GM12878 (cell line): ENCODE data around the gene INSYN2B. TPM values are rescaled to one million over a fixed set of nuclear protein-coding genes. Genes with fewer than 3 reads are reported as not detected.

ENCODE experiments used
- ATAC-seq: fragments of 200-7000 bp; cut with Tn5 transposase; 3 replicates; pipeline ENCODE4 v1.9.1; 2020; ENCODE audit warnings: mild to moderate bottlenecking, moderate library complexity
- BruUV-seq: library from RNA; stranded (reverse); fragments of 400-500 nt; replicated peaks from 2 replicates; lab custom pipeline; 2021; lab: Mats Ljungman, UMichigan
- CTCF ChIA-PET: fragments of 300-600 bp; sonication (Branson Sonifier 250); formaldehyde crosslinking; extraction: SDS; loops from one replicate; lab custom pipeline; 2021; ENCODE audit warnings: inconsistent platforms; lab: Yijun Ruan, JAX
- POLR2A ChIA-PET: fragments of 350-600 bp; formaldehyde crosslinking; extraction: SDS; loops from one replicate; lab custom pipeline; 2021; ENCODE audit warnings: inconsistent platforms; lab: Charles Lee
- RAD21 ChIA-PET: fragments of 300-600 bp; sonication (Branson Sonifier 250); formaldehyde crosslinking; loops from one replicate; lab custom pipeline; 2023; ENCODE audit warnings: antibody characterized with exemption; ENCODE audit not compliant: unreplicated experiment; lab: Charles Lee
- SMC1A ChIA-PET: fragments of 300-600 bp; sonication (Branson Sonifier 250); formaldehyde crosslinking; loops from one replicate; lab custom pipeline; 2023; ENCODE audit not compliant: unreplicated experiment, uncharacterized antibody; lab: Charles Lee
- DNase-seq: peaks from one replicate; pipeline ENCODE4 v3.0.0-alpha.2; 2011; ENCODE audit warnings: low read depth, low spot score
- FAIRE-seq: peaks from 3 replicates; lab custom pipeline; 2011; peaks lifted over from hg19 to GRCh38; lab: Jason Lieb, UNC
- H2AFZ ChIP-seq: 2 replicates; pipeline ENCODE4 v1.6.0; 2011; ENCODE audit warnings: low read depth, low read length, control low read depth; ENCODE audit not compliant: control insufficient read depth
- H3K27ac ChIP-seq: 2 replicates; pipeline ENCODE4 v1.5.1; 2011; ENCODE audit warnings: control low read depth; ENCODE audit not compliant: control insufficient read depth, insufficient read depth
- H3K27me3 ChIP-seq, 2 experiments: replicated peaks in 1 of 2; 2 replicates each; pipeline versions ENCODE4 v1.6.0 to v1.6.1; 2011; ENCODE audit warnings: low read length in 1 of 2; ENCODE audit not compliant: control insufficient read depth in 2 of 2, insufficient read depth in 2 of 2
- H3K36me3 ChIP-seq, 2 experiments: 2 replicates each; pipeline ENCODE4 v1.5.1; 2011; ENCODE audit warnings: low read length in 1 of 2; ENCODE audit not compliant: control insufficient read depth in 2 of 2, insufficient read depth in 2 of 2
- H3K4me1 ChIP-seq: 2 replicates; pipeline ENCODE4 v1.6.1; 2011; ENCODE audit warnings: mild to moderate bottlenecking, low read length, moderate library complexity, mixed read lengths; ENCODE audit not compliant: control insufficient read depth, insufficient read depth
- H3K4me2 ChIP-seq: 2 replicates; pipeline ENCODE4 v1.6.0; 2011; ENCODE audit warnings: control low read depth; ENCODE audit not compliant: control insufficient read depth, insufficient read depth
- H3K4me3 ChIP-seq: fragments of 200-600 bp; sonication (generic); 2 replicates; pipeline ENCODE4 v1.5.1; 2016
- H3K79me2 ChIP-seq: 2 replicates; pipeline ENCODE4 v1.6.0; 2011; ENCODE audit warnings: low read length; ENCODE audit not compliant: control insufficient read depth, insufficient read depth
- H3K9ac ChIP-seq: 2 replicates; pipeline ENCODE4 v1.8.0; 2011; ENCODE audit warnings: low read length, control low read depth, mixed read lengths; ENCODE audit not compliant: control insufficient read depth, insufficient read depth
- H3K9me3 ChIP-seq: replicated peaks from 3 replicates; pipeline ENCODE4 v1.5.1; 2011; ENCODE audit warnings: mild to moderate bottlenecking, low read length; ENCODE audit not compliant: control insufficient read depth, insufficient read depth
- H4K20me1 ChIP-seq: 2 replicates; pipeline ENCODE4 v1.6.0; 2011; ENCODE audit not compliant: control insufficient read depth, insufficient read depth
- JUNB ChIP-seq: IDR thresholded peaks from 2 replicates; pipeline ENCODE4 v1.6.1; 2016; ENCODE audit warnings: antibody characterized with exemption, mild to moderate bottlenecking
- SUPT20H ChIP-seq: IDR thresholded peaks from 2 replicates; pipeline ENCODE4 v1.6.1; 2011; ENCODE audit warnings: low read depth, mild to moderate bottlenecking, low read length, moderate library complexity, borderline replicate concordance; ENCODE audit not compliant: control insufficient read depth
- TCF3 ChIP-seq: IDR thresholded peaks from 2 replicates; pipeline ENCODE4 v1.6.1; 2012; ENCODE audit warnings: low read depth, mild to moderate bottlenecking, low read length, borderline replicate concordance; ENCODE audit not compliant: insufficient read depth
- ZNF207 ChIP-seq: fragments of 450-650 bp; IDR thresholded peaks from 2 replicates; pipeline ENCODE4 v1.6.1; 2014; ENCODE audit warnings: antibody characterized with exemption, mild to moderate bottlenecking, borderline replicate concordance
- WGBS: methylation state at CpG from one replicate; pipeline ENCODE4 v1.1.6; 2016; ENCODE audit warnings: low lambda C conversion rate; ENCODE audit not compliant: insufficient replicate concordance, insufficient coverage; ENCODE audit errors: missing lambda C conversion rate; 5-methylcytosine and 5-hydroxymethylcytosine counted together
- in situ Hi-C: fragments of 300-500 bp; cut with MboI; formaldehyde crosslinking; loops from 9 replicates; pipeline ENCODE4 v1.14.3; 2018; ENCODE audit warnings: mixed read lengths
- intact Hi-C: fragments of 100-400 bp; cut with micrococcal nuclease; formaldehyde crosslinking; loops from one replicate; pipeline ENCODE4 v1.14.2; 2022; ENCODE audit not compliant: unreplicated experiment
- polyA plus RNA-seq, 11 experiments: library from polyadenylated mRNA; depleted of rRNA in 4 of 11; unstranded in 6 of 11; stranded (reverse) in 5 of 11; fragments of >200 nt; fragmentation: Nextera tagmentation in 4 of 11; fragmentation: Illumina TruSeq in 1 of 11; extraction: Ambion mirVana in 4 of 11; extraction: Trizol in 1 of 11; gene quantifications; 1 replicate in 1 of 11; 2 replicates in 10 of 11; pipeline versions ENCODE4 v1.2.1 to v1.2.3, GENCODE V29; 2011 to 2016; ENCODE audit warnings: inconsistent platforms in 2 of 11, missing spikeins in 2 of 11, low read depth in 1 of 11
- total RNA-seq, 4 experiments: library from RNA; depleted of rRNA in 3 of 4; stranded (reverse); fragments of >200 nt in 3 of 4; fragmentation: Illumina TruSeq in 1 of 4; extraction: Trizol in 1 of 4; gene quantifications; 2 replicates each; pipeline versions ENCODE4 v1.2.1 to v1.2.3, GENCODE V29; 2013 to 2021
- TF ChIP-seq, protein P1 (sequence below): fragments of 450-650 bp; IDR thresholded peaks from 2 replicates; pipeline ENCODE4 v1.6.1; 2016; ENCODE audit warnings: mild to moderate bottlenecking

The INSYN2B gene
- total and polyA plus RNA-seq, 10 of the 15 experiments (the other 5 are each of a cell fraction or from before 2014, with no cell fraction given) = 0.05 to 0.27 (median 0.13) TPM; not detected in 7

DNA sequence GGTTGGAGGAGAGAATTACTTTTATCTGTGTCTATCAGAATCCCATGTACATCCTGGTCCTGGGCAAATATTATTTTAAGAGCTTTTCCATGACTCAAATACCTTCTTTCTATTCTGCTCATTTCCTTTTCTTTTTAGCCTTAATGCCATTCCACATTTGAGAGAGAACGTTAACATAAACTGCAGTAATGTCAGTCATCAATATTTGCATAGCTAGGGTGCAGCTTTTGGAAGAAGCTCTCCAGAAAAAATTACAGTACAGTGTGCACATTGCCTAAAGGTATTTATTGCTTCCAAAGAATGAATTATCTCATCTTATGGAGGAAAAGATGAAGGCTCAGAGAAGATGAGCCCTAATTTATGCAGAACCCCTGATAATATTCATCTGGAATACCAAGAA is 58.3 kb downstream of the INSYN2B start:
- DNase-seq = no peak
- WGBS = 5% methylated on average over 1 of the region's 1 CpG
- H4K20me1 ChIP-seq = no peaks in the 10 kb centered on the region
- FAIRE-seq = no peak
- no peaks in the 10 kb centered on the region; the same call in 1 of the 2 replicates for H3K79me2 ChIP-seq
- intact Hi-C loops (no loop called here), in situ Hi-C loops (no loop called here)
- H3K4me2 ChIP-seq = no peak overlapping the region
- H3K27ac ChIP-seq = no peak overlapping the region
- no peaks in the 10 kb centered on the region for H3K27me3 ChIP-seq
- ChIA-PET RAD21 (interaction anchor here (1.2 to 1.6 kb wide), 3 partner anchors 112 to 221 kb away, joined by 3 to 5 read pairs (median 4); no protein-coding TSS in a partner anchor), CTCF (interaction anchor here (0.8 to 1.2 kb wide), 5 partner anchors 8 to 83 kb away, joined by 3 to 4 read pairs (median 3); no protein-coding TSS in a partner anchor), POLR2A (interaction anchor here (0.6 to 1.1 kb wide), 2 partner anchors 9 to 18 kb away, joined by 4 to 7 read pairs; no protein-coding TSS in a partner anchor), SMC1A (interaction anchor here (0.7 to 2.4 kb wide), 7 partner anchors 9 to 219 kb away, joined by 3 to 9 read pairs (median 5); no protein-coding TSS in a partner anchor)
- no peaks in the 10 kb centered on the region for H3K9me3 ChIP-seq
- H3K4me1 ChIP-seq = peaks cover 5% of the 10 kb centered on the region; the same call in 1 of the 2 replicates
- no peak overlapping the region for H3K4me3 ChIP-seq
- peaks cover 2 to 6% of the 10 kb centered on the region in 2 experiments; a peak in 3 of 4 replicates for H3K36me3 ChIP-seq
- TF ChIP-seq, protein P1, sequence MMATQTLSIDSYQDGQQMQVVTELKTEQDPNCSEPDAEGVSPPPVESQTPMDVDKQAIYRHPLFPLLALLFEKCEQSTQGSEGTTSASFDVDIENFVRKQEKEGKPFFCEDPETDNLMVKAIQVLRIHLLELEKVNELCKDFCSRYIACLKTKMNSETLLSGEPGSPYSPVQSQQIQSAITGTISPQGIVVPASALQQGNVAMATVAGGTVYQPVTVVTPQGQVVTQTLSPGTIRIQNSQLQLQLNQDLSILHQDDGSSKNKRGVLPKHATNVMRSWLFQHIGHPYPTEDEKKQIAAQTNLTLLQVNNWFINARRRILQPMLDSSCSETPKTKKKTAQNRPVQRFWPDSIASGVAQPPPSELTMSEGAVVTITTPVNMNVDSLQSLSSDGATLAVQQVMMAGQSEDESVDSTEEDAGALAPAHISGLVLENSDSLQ = no peak
- no peak for TF ChIP-seq SUPT20H
- TF ChIP-seq ZNF207 = no peak
- TF ChIP-seq JUNB = no peak
- no peak for TF ChIP-seq TCF3
- H2AFZ ChIP-seq = no peak overlapping the region
- no TSS peak for BruUV-seq
- no peak for ATAC-seq
- H3K9ac ChIP-seq = no peak overlapping the region
